IPS-NIHi7 (cell line): ENCODE results near the gene TUBA1C.
A peak's percentile ranks its signal among the peaks of the same experiment; 100 is the strongest.

Source experiments
- DNase-seq: peaks from one replicate; pipeline ENCODE4 v3.0.0; 2012; ENCODE audit warnings: mixed read lengths; ENCODE audit errors: extremely low spot score

TUBA1C gene

DNA sequence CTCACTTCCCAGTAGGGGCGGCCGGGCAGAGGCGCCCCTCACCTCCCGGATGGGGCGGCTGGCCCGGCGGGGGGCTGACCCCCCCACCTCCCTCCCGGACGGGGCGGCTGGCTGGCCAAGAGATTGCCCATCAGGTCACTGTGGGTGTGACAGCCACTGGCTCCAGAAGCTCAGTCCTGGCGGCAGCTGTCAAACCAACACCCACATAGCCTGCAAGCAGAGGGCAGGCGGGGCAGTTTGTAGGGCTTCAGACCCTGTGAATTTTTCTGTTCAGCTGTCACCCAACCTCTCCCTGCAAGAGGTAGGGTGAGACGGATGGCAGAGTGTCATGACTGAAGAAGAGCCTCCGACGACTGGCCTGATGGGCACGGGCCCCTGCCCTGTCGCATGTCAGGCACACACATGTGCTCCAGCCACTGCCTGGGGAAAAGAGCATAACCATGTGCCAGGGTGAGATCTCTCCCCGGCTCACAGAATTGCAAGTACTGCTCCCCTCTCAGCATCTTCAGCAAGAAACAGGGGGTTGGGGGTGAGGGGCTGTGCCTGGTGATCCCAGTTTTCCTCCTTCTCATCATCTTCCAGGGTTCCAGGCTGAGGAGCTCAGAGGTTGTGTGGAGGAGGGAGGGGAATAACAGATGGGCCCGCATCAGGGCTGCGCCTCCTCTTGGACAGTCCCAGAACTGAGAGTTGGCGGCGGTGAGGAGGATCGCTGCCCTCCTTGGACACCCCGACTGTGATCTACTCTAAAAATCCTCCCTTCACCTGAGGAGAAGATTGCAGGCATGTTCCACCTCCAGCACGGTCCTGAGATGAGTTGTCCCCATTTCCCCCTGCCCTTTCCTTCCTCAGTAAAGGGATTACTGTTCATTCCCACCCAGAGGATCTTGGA lies 18.9 kb downstream of the TUBA1C start:
- DNase-seq, result peak; percentile 29

DNA sequence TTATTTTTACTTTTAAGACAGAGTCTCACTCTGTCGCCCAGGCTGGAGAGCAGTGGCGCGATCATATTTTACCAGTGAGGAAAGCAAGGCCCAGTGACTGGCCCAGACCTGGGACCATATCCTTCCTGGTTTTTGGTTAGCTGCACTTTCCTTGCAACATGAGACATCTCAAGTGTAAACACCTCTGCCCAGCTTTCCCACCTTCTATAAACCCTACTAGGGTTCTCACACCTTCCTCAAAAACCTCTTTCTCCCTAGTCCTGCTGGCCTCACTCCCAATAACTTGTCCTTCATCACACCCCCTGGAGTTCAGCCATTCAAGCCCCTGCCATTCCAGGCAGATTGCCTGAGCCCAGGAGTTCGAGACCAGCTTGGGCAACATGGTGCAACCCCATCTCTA lies 19.8 kb downstream of the TUBA1C start:
- DNase-seq, result no peak

DNA sequence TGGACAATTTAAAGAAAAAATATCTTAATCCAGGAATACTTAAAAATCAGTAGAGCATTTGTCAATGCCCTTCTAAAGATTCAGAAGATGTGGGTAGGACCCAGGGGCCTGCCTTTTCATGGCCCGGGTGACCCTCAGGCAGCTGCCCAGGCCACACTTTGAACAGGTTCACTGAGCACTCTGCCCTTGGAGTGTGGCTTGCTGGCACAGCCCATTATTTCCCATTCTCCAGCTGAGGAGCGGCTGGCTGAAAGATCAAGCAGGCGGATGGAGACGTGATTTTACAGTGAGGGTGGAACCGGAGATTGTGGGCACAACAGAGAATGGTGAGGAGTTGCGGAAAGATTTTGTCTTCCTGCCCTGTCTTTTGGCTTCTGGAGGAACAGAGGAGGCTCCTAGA lies 23.0 kb downstream of the TUBA1C start:
- DNase-seq, result no peak

DNA sequence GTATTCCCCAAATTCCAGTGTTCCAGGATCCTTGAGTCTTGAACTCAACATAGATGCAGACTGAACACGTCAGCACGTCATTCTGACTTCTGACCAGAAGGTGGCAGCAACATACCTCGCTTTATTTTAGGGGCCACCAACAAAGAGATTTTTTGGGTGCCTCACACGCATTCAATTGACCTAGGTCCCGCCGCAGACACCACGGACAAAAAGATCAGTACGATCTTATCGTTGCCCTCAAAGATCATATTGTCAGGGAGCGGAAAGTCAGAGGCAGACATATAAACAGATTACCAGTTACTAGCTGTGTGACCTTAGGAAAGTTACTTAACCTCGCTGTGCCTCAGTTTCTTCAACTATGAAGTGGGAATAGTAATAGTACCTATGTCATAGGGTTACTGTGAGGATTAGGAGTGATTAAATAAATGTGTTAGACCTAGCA lies 23.6 kb downstream of the TUBA1C start:
- DNase-seq, result peak; percentile 70

DNA sequence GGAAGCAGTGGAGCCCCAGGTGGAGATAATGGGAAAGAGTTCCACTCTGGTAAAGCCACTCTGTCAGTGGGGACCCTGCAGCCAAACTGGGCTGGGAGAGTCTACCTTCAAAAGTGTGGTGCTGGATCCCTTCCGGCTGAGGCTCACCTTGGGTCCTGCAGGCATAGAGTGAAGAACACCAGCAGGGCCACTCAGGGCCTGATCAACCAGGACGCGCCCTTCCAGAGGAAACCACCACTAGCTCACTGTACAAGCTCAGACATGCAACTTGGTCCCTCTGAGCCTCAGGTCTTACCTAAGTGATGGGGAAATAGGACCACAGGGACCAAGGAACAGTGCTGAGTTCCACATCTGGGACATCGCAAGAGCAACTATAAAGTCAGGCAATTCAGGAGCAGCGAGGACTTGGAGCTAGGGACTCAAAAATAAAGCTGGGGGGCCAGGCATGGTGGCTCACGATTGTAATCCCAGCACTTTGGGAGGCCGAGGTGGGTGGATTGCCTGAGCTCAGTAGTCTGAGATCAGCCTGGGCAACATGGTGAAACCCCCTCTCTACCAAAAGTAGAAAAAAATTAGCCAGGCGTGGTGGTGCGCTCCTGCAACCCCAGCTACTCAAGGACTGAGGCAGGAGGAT lies 24.2 kb downstream of the TUBA1C start:
- peak; percentile 8 for DNase-seq

DNA sequence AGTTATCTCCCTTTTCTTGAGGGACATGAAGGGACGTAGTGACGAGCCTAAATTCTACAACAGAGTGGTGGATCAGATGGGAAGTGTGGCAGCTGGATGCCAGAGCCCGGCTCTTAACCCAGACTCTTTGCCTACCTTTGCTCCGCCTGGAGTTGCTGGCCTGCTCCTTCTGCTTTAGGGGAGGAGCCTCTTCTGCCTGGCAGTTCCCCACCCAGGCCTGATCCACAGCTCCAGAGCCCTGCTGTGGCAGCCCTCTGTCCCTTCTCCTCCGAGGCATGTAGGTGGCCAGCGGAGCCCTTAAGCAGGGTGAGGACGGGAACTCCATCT lies 27.8 kb downstream of the TUBA1C start:
- DNase-seq, result no peak

DNA sequence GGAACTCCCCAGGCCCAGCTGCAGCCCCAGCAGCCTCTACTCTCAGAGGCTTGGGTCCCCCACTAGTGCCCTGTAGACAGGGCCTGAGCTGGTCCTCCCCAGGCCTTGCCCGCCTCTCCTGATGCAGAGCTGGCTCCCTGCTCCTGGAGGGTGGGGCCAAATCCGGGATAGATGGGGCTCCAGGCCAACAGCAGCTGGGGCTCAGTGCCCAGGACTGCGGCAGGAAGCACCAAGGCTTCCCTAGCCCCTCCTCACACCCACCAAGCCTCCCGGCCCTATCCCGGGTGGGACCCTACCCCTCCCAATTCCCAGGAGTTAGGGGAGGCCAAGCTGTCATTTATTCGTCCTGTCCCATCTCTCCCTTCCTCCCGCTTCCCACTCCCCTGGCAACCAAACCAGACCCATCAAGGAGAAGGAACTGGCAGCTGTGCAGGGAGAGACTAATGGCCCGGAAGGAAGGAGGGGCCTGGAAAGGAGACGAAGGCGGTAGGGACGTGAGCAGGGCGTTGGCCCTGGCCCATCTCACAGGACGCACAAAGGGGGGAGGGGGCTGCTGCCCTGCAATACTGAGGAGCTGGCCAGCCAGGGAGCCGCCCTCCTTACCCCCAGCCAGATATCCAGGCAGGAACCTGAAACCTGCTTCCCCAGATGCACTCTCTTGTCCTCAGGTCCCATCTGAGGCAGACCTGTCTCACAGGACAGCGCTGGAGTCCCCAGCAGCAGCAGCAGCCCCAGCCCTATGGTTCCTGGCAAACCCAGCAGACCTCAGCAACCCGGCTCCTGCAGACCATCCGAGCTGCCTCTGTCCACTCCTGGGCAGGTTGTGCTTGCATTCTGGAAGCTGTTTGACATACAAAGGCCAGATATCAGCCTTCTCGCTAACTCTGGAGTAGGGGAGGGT lies 28.4 kb downstream of the TUBA1C start:
- peak; percentile 25 for DNase-seq

DNA sequence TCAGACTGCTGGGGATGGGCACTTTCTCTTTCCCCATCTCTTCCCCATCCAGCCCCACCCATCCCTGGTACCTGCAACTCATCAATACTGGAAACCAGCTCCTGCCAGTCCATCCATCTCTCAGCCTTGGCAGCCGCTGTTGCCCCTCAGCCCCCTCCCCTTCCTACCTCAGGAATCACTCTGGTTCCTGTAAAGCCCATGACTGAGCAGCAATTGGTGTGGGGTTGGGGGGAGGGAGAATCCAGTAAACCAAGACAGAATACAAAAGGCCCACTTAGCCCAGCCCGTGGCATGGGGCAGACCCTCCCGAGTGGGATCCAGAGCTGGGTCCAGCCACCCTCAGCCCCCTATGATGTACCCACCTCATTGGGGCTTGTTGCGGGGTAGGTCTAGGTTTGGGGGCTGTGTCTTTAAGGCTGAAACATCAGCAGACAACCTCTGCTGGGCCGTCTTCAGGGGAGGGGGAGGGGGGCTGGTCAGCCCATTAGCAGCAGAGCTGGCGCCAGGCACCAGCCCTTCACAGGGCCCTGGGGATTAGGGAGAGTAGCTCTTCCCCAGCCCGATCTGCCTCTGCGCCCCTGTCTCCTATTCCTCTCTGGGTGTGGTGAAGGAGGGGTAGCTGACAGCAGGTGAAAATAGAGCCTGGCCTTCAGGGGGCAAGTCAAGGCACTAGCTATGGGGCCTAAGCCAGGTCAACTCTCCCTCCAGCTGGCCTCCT lies 29.4 kb downstream of the TUBA1C start:
- no peak for DNase-seq

DNA sequence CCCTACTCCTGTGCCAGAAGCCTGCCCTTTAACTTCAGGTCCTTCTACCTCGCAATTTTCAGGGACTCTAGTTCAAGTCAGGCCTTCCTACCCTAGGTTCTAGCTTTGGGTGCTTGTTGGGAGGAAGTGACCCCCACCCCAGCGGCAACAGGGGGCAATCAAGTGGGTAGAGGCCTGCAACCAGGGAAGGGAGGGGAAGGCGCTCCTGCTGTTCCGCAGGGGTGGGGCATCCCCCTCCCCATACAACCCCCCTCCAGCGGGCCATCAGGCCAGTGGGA lies 29.9 kb downstream of the TUBA1C start:
- no peak for DNase-seq

DNA sequence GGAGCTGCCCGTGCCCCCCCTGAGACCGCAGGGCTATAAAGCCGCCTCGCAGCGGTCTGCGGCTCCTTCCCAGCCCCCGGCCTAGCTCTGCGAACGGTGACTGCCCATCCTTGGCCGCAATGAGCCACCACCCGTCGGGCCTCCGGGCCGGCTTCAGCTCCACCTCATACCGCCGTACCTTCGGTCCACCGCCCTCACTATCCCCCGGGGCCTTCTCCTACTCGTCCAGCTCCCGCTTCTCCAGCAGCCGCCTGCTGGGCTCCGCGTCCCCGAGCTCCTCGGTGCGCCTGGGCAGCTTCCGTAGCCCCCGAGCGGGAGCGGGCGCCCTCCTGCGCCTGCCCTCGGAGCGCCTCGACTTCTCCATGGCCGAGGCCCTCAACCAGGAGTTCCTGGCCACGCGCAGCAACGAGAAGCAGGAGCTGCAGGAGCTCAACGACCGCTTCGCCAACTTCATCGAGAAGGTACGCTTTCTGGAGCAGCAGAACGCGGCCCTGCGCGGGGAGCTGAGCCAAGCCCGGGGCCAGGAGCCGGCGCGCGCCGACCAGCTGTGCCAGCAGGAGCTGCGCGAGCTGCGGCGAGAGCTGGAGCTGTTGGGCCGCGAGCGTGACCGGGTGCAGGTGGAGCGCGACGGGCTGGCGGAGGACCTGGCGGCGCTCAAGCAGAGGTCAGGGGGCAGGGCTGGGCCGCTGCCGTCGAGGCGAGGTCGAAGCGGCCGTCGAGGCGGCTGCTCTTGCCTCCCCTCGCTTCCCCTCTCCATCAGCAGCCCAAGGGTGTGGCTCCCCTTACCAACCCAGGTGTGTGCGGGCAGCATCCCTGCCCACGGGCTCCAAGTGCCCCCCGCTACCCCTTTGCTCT lies 30.4 kb downstream of the TUBA1C start, which contains the start of gene PRPH:
Gene PRPH, plus strand, starts transcription at position 66 of the 855 bp plus-strand sequence. Its CDS starts 54 bp downstream, at position 120.
- peak; percentile 31 for DNase-seq

DNA sequence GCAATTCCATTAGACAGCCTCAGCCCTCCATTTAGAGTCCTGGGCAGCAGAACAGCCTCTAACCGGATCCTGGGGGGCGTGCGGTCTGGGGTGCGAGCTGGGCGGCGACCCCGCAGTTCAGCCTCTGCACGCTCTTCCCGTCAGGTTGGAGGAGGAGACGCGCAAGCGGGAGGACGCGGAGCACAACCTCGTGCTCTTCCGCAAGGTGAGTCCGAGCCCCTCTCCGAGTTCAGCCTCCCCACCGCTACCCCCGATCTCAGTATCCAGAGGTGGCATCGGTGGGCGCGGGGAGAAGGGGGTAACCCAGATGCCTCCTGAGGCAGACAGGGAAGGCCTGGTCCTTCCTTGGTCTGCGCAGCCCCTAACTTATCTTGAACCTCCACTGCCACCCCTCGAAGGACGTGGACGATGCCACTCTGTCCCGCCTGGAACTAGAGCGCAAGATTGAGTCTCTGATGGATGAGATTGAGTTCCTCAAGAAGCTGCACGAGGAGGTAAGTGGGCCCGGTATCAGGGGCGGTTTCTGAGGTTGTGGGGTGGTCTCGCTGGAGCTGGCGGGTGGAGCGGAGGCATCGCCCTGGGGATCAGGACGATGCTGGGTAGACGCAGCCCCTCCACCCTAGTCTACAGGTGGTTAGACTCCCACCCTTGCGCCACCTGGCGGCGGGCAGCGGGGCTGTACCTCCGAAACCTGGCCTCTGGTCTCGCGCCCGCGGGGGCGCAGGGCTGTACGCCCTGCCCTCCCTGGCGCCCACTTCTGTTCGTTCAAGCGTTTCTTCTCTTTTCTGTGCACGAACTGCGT lies 31.4 kb downstream of the TUBA1C start:
- peak; percentile 86 for DNase-seq

DNA sequence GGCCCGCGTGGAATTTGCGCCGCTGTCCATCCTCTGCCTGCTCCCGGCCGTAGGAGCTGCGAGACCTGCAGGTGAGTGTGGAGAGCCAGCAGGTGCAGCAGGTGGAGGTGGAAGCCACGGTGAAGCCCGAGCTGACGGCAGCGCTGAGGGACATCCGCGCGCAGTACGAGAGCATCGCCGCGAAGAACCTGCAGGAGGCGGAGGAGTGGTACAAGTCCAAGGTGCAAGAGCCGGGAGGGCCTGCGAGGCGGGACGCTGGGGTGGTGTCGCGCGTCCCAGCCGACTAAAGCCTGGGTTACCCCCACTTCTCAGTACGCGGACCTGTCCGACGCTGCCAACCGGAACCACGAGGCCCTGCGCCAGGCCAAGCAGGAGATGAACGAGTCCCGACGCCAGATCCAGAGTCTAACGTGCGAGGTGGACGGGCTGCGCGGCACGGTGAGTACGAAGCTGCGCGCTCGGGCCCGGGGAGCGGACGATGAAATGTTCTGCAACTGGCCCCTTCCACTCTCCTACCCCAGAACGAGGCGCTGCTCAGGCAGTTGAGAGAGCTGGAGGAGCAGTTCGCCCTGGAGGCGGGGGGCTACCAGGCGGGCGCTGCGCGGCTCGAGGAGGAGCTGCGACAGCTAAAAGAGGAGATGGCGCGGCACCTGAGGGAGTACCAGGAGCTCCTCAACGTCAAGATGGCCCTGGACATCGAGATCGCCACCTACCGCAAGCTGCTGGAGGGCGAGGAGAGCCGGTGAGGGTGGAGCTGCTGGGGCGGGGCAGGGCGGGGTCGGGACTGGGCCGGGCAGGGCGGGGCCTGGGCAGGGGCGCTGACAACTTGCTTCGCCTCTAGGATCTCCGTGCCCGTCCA lies 32.2 kb downstream of the TUBA1C start:
- peak; percentile 87 for DNase-seq

DNA sequence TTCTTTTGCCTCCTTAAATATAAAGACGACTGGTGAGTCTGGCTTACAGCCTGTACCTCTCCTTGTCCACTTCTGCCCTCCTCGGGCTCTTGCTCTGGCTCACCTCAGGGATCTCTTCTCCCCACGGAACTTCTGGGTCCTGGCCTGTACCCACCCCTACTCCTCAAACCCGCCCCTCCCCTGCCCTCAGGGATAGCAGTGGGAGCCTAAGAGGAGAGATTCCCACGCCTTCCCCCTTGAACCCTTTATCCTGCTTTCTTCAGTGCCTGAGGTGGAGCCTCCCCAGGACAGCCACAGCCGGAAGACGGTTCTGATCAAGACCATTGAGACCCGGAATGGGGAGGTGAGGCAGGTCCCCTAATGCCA lies 32.8 kb downstream of the TUBA1C start:
- DNase-seq, result no peak

DNA sequence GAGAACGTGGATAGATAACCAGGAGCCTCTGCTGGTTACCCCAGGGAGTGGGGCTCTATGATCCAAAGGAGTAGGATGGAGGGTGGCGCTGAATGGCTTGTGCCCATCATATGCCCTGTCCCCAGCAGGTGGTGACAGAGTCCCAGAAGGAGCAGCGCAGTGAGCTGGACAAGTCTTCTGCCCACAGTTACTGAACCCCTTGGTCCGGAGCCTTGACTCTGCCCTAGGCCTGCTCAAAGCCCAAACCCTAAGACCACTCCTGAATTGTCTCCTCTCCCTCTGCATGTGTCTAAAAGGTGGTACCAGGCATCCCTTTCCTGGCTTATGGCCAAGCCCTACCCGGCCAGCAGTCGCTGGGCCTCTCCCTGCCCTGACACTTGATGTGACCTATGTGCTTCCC lies 33.3 kb downstream of the TUBA1C start:
- DNase-seq, result no peak

DNA sequence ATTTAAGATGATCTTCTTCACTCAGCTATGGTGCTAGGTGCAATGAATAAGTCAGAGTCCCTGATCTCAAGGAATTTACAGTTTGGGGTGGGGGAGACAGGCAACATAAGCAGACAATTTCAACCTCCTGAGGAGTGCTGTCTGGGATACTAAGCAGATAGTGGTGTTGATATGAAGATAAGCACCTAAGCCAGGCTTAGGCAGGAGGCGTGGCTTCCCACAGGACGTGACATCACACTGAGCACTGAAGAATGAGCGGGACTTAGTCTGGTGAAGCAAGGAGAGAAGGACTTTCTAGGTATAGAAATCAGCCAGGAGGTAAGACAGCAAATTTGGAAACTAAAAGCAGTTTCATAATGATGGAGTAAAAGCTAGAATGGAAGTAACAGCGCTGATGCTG lies 36.9 kb downstream of the TUBA1C start:
- no peak for DNase-seq

DNA sequence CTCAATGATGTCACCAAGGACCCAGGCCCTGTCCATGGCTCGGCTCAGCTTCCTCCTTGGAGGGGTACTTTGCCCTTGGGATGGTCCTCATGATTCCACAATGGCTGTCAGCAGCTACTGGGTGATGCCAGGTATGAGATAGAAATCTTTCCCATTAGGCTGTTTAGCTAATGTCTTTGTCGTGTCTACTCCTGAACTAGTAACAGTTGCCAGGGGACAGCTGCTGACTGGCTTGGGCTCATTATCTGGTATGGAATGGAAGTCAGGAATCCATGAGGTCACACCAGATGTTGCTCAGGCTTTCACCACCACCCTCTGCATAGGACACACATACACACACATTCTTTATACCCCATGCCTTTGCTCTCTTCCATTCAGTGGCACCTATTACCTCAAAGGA lies 39.3 kb downstream of the TUBA1C start:
- no peak for DNase-seq

DNA sequence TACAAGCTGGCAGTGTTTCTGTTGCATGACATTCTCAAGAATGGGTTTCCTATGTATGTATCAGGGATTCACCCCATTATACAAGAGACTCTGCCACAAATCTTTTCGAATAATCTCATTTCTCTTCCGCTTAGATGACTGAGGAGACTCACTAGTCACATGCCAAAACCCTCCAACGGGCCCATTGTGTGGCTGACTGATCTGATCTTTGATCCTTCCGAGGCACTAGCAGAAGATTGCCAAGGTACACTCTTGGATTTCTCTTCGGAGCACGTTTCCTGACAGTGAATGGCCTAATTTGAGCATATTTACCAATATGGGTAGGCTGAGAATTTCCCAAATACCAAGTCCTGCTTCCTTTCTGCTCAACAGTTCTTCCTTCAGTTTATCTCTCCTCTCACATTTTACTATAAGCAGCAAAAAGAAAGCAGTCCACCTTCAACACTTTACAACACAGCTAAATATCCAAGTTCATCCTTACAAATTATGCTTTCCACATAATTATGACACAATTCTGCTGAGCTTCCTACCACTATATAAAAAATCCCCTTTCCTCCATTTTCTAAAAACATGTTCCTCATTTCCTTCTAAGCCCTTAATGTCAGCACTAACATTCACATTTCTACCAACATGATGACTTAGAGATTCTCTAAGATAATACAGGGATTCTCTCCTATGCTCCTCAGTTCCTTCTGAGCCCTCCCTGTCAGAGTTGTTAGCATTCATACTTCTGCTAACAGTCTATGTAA lies 41.1 kb downstream of the TUBA1C start:
- no peak for DNase-seq

DNA sequence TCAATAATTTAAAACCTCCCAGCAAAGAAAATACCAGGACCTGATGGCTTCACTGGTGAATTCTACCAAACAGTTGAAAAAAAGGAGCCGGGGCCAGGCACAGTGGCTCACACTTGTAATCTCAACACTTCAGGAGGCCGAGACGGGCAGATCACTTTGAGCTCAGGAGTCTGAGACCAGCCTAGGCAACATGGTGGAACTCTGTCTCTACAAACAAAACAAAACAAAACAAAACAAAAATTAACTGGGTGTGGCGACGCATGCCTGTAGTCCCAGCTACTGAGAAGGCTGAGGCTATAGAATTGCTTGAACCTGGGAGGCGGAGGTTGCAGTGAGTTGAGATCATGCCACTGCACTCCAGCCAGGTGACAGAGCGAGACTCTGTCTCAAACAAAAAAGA lies 44.5 kb downstream of the TUBA1C start:
- DNase-seq, result no peak
